Measurements from ENCODE around the gene DOCK1.

DOCK1 gene

GRCh38 chr10:127428385-127428980 lies 523.3 kb downstream of the DOCK1 start:
- DNase-seq (ENCODE audit: low spot score) = no peak

GRCh38 chr10:127429601-127430312 lies 524.5 kb downstream of the DOCK1 start:
- DNase-seq (ENCODE audit: low spot score) = no peak

- no peak for DNase-seq (ENCODE audit: low spot score)
Measured at GRCh38 chr10:127431525-127431924, 526.3 kb downstream of the DOCK1 start.

- DNase-seq (ENCODE audit: low spot score) = no peak
Measured at GRCh38 chr10:127434006-127434405, 528.8 kb downstream of the DOCK1 start.

GRCh38 chr10:127435246-127435645 lies 530.0 kb downstream of the DOCK1 start:
- DNase-seq (ENCODE audit: low spot score) = no peak

GRCh38 chr10:127440371-127440770 lies 535.1 kb downstream of the DOCK1 start:
- DNase-seq (ENCODE audit: low spot score) = no peak

GRCh38 chr10:127441350-127442219 lies 536.4 kb downstream of the DOCK1 start:
- DNase-seq (ENCODE audit: low spot score) = no peak

GRCh38 chr10:127442220-127442525 lies 536.9 kb downstream of the DOCK1 start:
- no peak for DNase-seq (ENCODE audit: low spot score)

- DNase-seq (ENCODE audit: low spot score) = no peak
Measured at GRCh38 chr10:127444155-127444554, 538.9 kb downstream of the DOCK1 start.

GRCh38 chr10:127447197-127447596 lies 542.0 kb downstream of the DOCK1 start:
- no peak for DNase-seq (ENCODE audit: low spot score)

GRCh38 chr10:127449490-127449889 lies 544.3 kb downstream of the DOCK1 start:
- no peak for DNase-seq (ENCODE audit: low spot score)

- DNase-seq (ENCODE audit: low spot score) = no peak
Measured at GRCh38 chr10:127450644-127451043, 545.4 kb downstream of the DOCK1 start.

GRCh38 chr10:127451628-127452027 lies 546.4 kb downstream of the DOCK1 start:
- no peak for DNase-seq (ENCODE audit: low spot score)

GRCh38 chr10:127452568-127452967 lies 547.3 kb downstream of the DOCK1 start:
- no peak for DNase-seq (ENCODE audit: low spot score)

GRCh38 chr10:127453706-127454105 lies 548.5 kb downstream of the DOCK1 start:
- no peak for DNase-seq (ENCODE audit: low spot score)

- DNase-seq (ENCODE audit: low spot score) = no peak
Measured at GRCh38 chr10:127456122-127456521, 550.9 kb downstream of the DOCK1 start.

- DNase-seq (ENCODE audit: low spot score) = no peak
Measured at GRCh38 chr10:127458016-127458810, 553.0 kb downstream of the DOCK1 start.

GRCh38 chr10:127458829-127459228 lies 553.6 kb downstream of the DOCK1 start:
- DNase-seq (ENCODE audit: low spot score) = no peak

GRCh38 chr10:127459918-127460317 lies 554.7 kb downstream of the DOCK1 start:
- DNase-seq (ENCODE audit: low spot score) = no peak

- DNase-seq (ENCODE audit: low spot score) = no peak
Measured at GRCh38 chr10:127462643-127463295, 557.5 kb downstream of the DOCK1 start.

GRCh38 chr10:127463548-127463947 lies 558.3 kb downstream of the DOCK1 start:
- DNase-seq (ENCODE audit: low spot score) = no peak

- no peak for DNase-seq (ENCODE audit: low spot score)
Measured at GRCh38 chr10:127464561-127464960, 559.3 kb downstream of the DOCK1 start.

Measured in NAMALWA (cell line).